ENCODE measurements around the gene GMEB2.
"Not testable (repeated sequence)": the region's sequence is repeated elsewhere in the genome, so short reads cannot be mapped to it uniquely, and the experiment has no call there.

Gene GMEB2

DNA sequence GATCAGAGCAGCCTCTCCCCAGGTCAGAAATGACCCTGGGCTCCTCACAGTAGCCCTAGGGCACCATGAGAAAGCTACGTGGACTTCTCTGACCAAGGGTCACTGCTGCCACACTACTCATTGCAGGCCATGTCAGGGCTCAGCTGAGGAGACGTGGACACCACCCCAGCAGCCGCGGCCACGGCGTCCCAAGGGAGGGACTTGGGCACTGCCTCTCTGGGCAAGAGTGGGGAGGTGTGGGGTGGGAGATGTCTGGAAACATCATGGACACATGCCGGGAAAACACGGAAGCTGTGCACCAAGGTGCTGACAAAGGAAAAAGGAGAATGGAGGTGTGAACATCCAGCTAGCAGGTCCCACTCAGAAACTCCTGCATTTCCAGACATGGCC, 9.0 kb downstream of the GMEB2 start:
- no peak for TF ChIP-seq EZH2 (IDR thresholded peaks at IDR 0.05)
- TF ChIP-seq FOXP2 (optimal IDR thresholded peaks at IDR 0.05; ENCODE audit: control extremely low read depth, extremely low read length, insufficient read depth), result no peak
- no peak for TF ChIP-seq POLR2AphosphoS5 (IDR thresholded peaks at IDR 0.05; ENCODE audit: borderline replicate concordance, low read depth, low read length)
- Histone ChIP-seq H3K4me3 (no peak overlapping the region), H3K9ac (ENCODE audit: insufficient read length) (no peak overlapping the region), H3K9me3 (ENCODE audit: low read depth, low read length) (no peaks in the 10 kb centered on the region), H3K36me3 (ENCODE audit: insufficient read depth, low read length) (peaks cover 30% of the 10 kb centered on the region; the same call in 1 of the 2 replicates), H3K27ac (no peak overlapping the region)
- no peak for DNase-seq (ENCODE audit: low read depth, low spot score)

DNA sequence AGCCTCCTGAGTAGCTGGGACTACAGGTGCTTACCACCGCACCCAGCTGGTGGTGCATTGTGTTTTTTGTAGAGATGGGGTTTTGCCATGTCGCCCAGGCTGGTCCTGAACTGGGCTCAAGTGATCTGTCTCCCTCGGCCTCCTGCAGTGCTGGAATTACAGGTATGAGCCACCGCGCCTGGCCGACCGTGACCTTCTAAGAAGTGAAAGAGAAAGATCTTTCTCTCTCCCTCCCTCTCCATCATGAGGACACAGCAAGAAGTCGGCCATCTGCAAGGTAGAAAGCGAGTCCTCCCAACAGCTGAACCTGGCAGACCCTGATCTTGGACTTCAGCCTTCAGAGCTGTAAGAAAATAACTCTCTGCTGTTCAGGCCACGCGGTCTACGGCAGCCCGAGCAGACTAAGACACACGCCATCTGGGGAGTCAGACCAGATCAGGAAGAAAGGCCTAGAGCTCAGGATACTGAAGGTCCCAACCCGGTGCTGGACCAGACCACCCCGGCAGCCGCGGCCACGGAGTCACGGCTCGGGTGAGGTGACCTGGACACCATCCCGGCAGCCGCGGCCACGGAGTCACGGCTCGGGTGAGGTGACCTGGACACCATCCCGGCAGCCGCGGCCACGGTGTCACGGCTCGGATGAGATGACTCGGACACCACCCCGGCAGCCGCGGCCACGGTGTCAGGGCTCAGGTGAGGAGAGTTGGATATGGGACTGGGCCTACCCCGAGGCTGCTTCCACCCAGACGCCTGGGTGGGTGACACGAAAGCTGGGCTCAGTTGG, 9.6 kb downstream of the GMEB2 start:
- no peak overlapping the region for H3K27ac ChIP-seq
- TF ChIP-seq FOXP2 (optimal IDR thresholded peaks at IDR 0.05; ENCODE audit: control extremely low read depth, extremely low read length, insufficient read depth) (no peak), EZH2 (IDR thresholded peaks at IDR 0.05) (no peak), POLR2AphosphoS5 (IDR thresholded peaks at IDR 0.05; ENCODE audit: borderline replicate concordance, low read depth, low read length) (no peak)
- H3K9ac ChIP-seq (ENCODE audit: insufficient read length), result no peak overlapping the region
- no peaks in the 10 kb centered on the region for H3K9me3 ChIP-seq (ENCODE audit: low read depth, low read length)
- no peak overlapping the region for H3K4me3 ChIP-seq
- peaks cover 30% of the 10 kb centered on the region; the same call in 1 of the 2 replicates for H3K36me3 ChIP-seq (ENCODE audit: insufficient read depth, low read length)
- DNase-seq (ENCODE audit: low read depth, low spot score), result no peak

DNA sequence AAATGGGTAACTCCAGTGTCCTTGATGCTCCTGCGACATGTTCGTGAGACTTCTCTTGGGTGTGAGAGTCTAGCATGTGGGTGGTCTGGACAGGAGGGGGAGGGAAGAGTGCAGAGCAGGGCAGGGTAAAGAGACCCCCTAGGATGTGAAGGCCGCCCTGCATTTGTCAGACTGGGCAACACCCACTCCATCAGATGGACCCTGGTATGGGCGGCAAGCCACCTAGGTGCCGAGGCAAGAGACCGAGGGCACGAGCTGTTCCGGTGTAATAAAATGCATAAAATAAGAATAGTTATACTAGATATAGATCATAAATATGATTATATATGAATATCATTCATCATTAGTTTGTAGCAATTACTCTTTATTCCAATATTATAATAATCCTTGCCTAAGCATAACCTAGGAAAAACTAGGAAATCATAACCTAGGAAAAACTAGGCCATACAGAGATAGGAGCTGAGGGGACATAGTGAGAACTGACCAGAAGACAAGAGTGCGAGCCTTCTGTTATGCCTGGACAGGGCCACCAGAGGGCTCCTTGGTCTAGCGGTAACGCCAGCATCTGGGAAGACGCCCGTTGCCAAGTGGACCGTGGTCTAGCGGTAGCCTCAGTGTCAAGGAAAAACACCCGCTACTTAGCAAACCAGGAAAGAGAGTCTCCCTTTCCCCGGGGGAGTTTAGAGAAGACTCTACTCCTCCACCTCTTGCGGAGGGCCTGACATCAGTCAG, 12.9 kb downstream of the GMEB2 start:
- not testable (repeated sequence) for H3K9me3 ChIP-seq (ENCODE audit: low read depth, low read length); H3K4me3 ChIP-seq; H3K9ac ChIP-seq (ENCODE audit: insufficient read length); DNase-seq (ENCODE audit: low read depth, low spot score); H3K27ac ChIP-seq
- peaks cover 30% of the 10 kb centered on the region; the same call in 1 of the 2 replicates for H3K36me3 ChIP-seq (ENCODE audit: insufficient read depth, low read length)

DNA sequence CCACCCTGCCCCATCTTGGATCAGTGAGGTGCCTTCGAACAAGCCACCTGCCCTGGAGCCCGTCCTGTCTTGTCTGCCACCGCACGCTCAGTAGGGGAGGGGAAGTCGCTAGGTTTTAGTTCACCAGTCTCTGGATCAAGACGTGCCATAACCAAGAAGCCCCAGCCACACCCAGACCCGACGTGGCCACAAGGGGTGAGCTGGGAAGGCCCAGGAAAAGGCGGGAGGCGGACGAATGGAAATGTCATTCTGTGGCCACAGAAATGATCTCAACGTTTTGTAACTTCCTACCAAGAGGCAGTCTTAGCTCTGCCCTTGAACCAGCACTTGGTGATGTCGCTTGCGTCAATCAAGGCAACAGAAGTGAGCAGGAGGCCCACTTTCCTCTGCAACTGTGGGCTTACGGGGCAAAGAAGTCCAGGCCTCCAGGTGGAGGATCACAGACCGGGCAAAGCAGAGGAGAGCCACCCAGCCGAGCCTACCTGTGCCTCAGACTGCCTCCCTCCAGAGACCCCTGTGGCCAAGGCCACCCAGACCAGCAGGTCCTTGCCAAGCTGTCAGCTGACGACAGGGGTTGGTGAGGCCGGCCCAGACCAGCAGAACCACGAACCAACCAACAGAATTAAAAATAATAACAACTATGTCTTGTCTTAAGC, 14.5 kb downstream of the GMEB2 start:
- no peak overlapping the region for H3K9ac ChIP-seq (ENCODE audit: insufficient read length)
- H3K36me3 ChIP-seq (ENCODE audit: insufficient read depth, low read length), result peaks cover 16% of the 10 kb centered on the region; the same call in 1 of the 2 replicates
- H3K9me3 ChIP-seq (ENCODE audit: low read depth, low read length), result no peaks in the 10 kb centered on the region
- DNase-seq (ENCODE audit: low read depth, low spot score), result no peak
- TF ChIP-seq FOXP2 (optimal IDR thresholded peaks at IDR 0.05; ENCODE audit: control extremely low read depth, extremely low read length, insufficient read depth), result no peak
- TF ChIP-seq POLR2AphosphoS5 (IDR thresholded peaks at IDR 0.05; ENCODE audit: borderline replicate concordance, low read depth, low read length), result no peak
- no peak for TF ChIP-seq EZH2 (IDR thresholded peaks at IDR 0.05)
- H3K4me3 ChIP-seq, result no peak overlapping the region
- no peak overlapping the region for H3K27ac ChIP-seq

DNA sequence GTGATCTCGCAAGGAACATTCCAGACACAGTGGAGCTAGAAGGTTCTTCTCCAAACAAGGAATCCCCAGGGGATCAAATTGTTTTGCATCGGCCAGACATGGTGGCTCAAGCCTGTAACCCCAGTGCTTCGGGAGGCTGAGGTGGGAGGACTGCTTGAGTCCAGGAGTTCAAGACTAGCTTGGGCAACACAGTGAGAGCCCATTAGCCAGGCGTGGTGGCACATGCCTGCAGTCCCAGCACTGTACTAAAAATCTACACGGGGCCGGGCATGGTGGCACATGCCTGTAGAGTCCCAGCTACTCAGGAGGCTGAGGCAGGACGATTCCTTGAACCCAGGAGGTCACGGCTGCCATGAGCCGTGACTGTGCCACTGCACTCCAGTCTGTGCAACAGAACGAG, 15.3 kb downstream of the GMEB2 start:
- Histone ChIP-seq H3K27ac (no peak overlapping the region), H3K9ac (ENCODE audit: insufficient read length) (no peak overlapping the region), H3K4me3 (no peak overlapping the region), H3K36me3 (ENCODE audit: insufficient read depth, low read length) (peaks cover 11% of the 10 kb centered on the region; the same call in 1 of the 2 replicates), H3K9me3 (ENCODE audit: low read depth, low read length) (no peaks in the 10 kb centered on the region)
- TF ChIP-seq POLR2AphosphoS5 (IDR thresholded peaks at IDR 0.05; ENCODE audit: borderline replicate concordance, low read depth, low read length), result no peak
- no peak for TF ChIP-seq FOXP2 (optimal IDR thresholded peaks at IDR 0.05; ENCODE audit: control extremely low read depth, extremely low read length, insufficient read depth)
- no peak for TF ChIP-seq EZH2 (IDR thresholded peaks at IDR 0.05)
- DNase-seq (ENCODE audit: low read depth, low spot score), result no peak

DNA sequence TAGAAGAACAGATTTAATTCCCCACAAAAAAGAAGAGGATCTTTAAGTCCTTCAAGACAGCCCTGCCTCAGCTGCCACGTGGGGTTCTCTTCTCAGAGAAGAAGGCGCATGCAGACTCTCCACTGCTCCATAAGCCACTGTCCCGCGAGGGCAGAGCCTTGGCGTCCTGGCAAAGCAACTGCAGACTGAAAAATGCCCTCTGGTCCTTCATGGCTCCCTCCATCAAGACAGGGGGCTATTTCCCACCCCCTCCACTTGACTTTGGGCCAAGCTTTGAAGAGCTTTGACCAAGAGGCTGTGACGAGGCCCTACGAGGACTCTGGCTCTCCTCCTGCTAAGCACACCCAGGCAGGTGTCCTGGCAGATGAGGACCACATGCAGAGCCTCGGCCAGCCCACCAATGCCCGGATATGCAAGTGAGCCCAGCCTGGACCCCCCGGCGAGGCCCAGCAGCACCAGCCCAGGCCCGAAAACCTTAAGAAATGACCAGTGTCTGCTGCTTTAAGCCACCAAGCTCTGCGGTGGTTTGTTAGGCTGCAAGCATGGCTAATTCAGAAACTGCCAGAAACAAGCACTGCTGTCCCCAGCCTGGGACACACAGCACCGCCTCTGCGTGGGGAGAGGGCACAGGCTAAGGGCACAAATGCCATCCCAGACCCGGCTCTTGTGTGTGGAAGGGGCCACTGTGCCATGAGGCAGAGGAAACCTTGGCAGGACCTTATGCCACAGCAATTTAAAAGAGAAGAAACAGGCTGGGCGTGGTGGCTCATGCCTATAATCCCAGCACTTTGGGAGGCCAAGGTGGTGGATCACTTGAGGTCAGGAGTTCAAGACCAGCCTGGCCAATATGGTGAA, 16.1 kb downstream of the GMEB2 start:
- Histone ChIP-seq H3K27ac (no peak overlapping the region), H3K9ac (ENCODE audit: insufficient read length) (no peak overlapping the region)
- DNase-seq (ENCODE audit: low read depth, low spot score), result no peak

DNA sequence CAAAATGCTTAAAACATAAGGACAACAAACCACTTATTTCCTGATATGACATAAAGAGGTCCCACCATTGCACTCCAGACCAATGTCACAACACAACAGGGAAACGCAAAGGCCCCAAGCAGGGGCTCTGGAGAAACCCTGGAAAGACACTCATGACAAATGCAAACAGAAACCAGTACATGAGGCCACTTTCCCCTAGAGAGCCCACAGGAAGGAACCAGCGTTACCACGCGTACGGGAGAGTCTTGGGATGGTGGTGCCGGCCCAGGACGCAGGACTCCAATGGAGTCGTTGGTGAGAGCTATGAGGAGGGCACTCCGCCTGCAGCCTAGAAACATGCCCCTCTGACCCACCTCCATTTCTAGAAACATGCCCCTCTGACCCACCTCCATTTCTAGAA, 20.2 kb downstream of the GMEB2 start:
- no peak for TF ChIP-seq POLR2AphosphoS5 (IDR thresholded peaks at IDR 0.05; ENCODE audit: borderline replicate concordance, low read depth, low read length)
- no peak for TF ChIP-seq EZH2 (IDR thresholded peaks at IDR 0.05)
- TF ChIP-seq FOXP2 (optimal IDR thresholded peaks at IDR 0.05; ENCODE audit: control extremely low read depth, extremely low read length, insufficient read depth), result no peak

More for the DNA sequence above, 16.1 kb downstream of the GMEB2 start:
- Histone ChIP-seq H3K9me3 (ENCODE audit: low read depth, low read length) (no peaks in the 10 kb centered on the region), H3K36me3 (ENCODE audit: insufficient read depth, low read length) (peaks cover 8% of the 10 kb centered on the region; the same call in 1 of the 2 replicates), H3K4me3 (no peak overlapping the region)
- TF ChIP-seq EZH2 (IDR thresholded peaks at IDR 0.05) (no peak), POLR2AphosphoS5 (IDR thresholded peaks at IDR 0.05; ENCODE audit: borderline replicate concordance, low read depth, low read length) (no peak), FOXP2 (optimal IDR thresholded peaks at IDR 0.05; ENCODE audit: control extremely low read depth, extremely low read length, insufficient read depth) (no peak)

More for the DNA sequence above, 20.2 kb downstream of the GMEB2 start:
- Histone ChIP-seq H3K27ac (no peak overlapping the region), H3K4me3 (no peak overlapping the region), H3K36me3 (ENCODE audit: insufficient read depth, low read length) (peaks cover 19% of the 10 kb centered on the region), H3K9me3 (ENCODE audit: low read depth, low read length) (no peaks in the 10 kb centered on the region), H3K9ac (ENCODE audit: insufficient read length) (no peak overlapping the region)
- DNase-seq (ENCODE audit: low read depth, low spot score), result no peak

All from SK-N-MC (cell line).